Stimulated activated CD4-positive, alpha-beta T cell treated with anti-CD3 and anti-CD28 coated beads, TNF-alpha, amount 100 ng/mL, for 48 hours (primary cell): ENCODE results near the gene TYW3.
"Not testable (repeated sequence)": the region's sequence is repeated elsewhere in the genome, so short reads cannot be mapped to it uniquely, and the experiment has no call there.

Experiments
- DNase-seq, 3 donors: peaks; one replicate each; pipeline ENCODE4 v3.0.0-alpha.2; 2020; ENCODE audit warnings: low read depth in 3 of 3

TYW3 gene

GRCh38 chr1:74731399-74732052 lies 1.4 kb upstream of the TYW3 start:
- DNase-seq = no peak

DNA sequence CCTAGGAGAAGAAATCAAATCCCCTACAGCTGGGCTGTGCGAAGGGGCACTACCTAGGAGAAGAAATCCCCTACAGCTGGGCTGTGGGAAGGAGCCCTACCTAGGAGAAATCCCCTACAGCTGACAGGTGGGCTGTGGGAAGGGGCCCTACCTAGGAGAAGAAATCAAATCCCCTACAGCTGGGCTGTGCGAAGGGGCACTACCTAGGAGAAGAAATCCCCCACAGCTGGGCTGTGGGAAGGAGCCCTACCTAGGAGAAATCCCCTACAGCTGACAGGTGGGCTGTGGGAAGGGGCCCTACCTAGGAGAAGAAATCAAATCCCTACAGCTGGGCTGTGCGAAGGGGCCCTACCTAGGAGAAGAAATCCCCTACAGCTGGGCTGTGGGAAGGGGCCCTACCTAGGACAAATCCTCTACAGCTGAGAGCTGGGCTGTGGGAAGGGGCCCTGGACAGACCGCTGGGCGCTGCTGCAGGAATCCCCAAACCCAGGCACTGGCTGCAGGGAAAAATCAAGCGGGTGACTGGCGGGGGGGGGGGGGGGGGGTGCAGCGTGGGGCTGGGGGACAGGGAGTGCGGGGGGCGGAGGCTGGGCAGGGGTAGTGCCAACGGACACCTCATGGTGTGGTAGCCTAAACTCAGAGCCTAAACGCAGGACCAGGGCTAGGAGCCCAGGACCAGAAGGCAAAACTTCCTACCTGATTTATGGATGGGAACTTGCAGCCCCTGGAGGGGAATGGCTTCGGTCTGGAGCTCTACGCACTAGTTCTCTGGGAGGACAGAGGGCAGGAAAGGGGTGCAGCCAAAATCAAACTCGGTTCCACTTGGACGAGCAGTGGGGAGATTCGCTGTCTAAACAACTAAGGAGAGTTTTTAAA lies 643 bp upstream of the TYW3 start:
- DNase-seq = not testable (repeated sequence)

GRCh38 chr1:74733604-74734484 lies 892 bp downstream of the TYW3 start:
- peak in 1 of 3 donors; percentile 40 for DNase-seq

DNA sequence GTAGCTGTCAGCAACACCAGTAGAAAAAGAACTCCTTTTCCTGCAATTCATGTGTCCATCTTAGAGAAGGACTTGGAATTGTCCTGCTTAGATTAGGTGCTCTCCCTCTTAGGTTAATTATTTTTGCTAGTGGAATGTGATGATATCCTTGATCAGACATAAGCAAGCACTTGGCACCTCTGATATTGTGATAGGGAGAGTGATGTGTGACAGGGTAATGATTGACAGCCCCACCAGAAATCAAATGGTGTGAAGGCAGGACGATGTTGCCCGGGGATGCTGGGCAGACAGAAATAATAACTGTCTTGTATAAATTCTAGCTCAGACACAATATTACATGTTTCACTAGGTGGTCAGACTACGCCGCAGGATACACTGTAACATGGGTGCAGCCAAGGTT lies 4.4 kb downstream of the TYW3 start:
- DNase-seq = no peak

DNA sequence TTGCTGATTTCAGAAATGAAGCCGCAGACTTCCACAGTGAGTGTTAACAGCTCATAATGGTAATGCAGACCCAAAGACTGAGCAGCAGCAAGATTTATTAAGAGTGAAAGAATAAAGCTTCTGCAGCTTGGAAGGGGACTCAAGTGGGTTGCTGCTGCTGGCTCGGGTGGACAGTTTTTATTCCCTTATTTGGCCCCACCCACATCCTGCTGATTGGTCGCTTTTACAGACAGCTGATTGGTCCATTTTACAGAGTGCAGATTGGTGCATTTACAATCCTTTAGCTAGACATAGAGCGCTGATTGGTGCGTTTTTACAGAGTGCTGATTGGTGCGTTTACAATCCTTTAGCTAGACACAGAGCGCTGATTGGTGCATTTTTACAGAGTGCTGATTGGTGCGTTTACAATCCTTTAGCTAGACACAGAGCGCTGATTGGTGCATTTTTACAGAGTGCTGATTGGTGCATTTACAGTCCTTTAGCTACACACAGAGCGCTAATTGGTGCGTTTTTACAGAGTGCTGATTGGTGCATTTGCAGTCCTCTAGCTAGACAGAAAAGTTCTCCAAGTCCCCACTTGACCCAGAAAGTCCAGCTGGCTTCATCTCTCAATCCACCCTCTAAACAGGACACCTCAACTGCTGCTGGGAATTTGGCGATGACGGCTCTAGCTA lies 7.5 kb downstream of the TYW3 start:
- not testable (repeated sequence) for DNase-seq

DNA sequence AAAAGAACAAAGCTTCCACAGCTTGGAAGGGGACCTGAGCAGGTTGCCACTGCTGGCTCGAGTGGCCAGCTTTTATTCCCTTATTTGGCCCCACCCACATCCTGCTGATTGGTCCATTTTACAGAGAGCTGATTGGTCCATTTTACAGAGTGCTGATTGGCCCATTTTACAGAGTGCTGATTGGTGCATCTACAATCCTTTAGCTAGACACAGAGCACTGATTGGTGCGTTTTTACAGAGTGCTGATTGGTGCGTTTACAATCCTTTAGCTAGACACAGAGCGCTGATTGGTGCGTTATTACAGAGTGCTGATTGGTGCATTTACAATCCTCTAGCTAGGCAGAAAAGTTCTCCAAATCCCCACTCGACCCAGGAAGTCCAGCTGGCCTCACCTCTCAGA lies 12.3 kb downstream of the TYW3 start:
- not testable (repeated sequence) for DNase-seq

- DNase-seq = no peak
Observed at GRCh38 chr1:74748960-74749359, 16.0 kb downstream of the TYW3 start.

GRCh38 chr1:74753104-74753503 lies 20.2 kb downstream of the TYW3 start:
- DNase-seq = no peak

- no peak for DNase-seq
Observed at GRCh38 chr1:74755475-74755874, 22.5 kb downstream of the TYW3 start.

- not testable (repeated sequence) for DNase-seq
Observed at GRCh38 chr1:74756650-74757049, 23.7 kb downstream of the TYW3 start.

- no peak for DNase-seq
Observed at GRCh38 chr1:74763807-74764206, 30.9 kb downstream of the TYW3 start.

DNA sequence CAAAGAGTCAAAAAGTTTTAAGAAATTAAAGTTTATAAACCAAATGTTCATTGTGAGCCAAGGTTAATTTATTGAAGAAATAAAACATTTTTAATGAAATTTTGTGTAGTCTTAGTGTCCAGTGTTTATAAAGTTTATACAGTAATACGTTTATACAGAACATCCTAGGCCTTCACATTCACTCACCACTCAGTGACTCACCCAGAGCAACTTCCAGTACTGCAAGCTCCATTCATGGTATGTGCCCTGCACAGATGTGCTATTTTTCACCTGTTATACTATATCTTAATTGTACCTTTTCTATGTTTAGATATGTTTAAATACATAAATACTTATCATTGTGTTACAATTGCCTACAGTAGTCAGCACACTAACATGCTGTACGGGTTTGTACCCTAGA lies 33.6 kb downstream of the TYW3 start:
- no peak for DNase-seq

GRCh38 chr1:74767490-74767889 lies 34.5 kb downstream of the TYW3 start:
- DNase-seq = no peak

DNA sequence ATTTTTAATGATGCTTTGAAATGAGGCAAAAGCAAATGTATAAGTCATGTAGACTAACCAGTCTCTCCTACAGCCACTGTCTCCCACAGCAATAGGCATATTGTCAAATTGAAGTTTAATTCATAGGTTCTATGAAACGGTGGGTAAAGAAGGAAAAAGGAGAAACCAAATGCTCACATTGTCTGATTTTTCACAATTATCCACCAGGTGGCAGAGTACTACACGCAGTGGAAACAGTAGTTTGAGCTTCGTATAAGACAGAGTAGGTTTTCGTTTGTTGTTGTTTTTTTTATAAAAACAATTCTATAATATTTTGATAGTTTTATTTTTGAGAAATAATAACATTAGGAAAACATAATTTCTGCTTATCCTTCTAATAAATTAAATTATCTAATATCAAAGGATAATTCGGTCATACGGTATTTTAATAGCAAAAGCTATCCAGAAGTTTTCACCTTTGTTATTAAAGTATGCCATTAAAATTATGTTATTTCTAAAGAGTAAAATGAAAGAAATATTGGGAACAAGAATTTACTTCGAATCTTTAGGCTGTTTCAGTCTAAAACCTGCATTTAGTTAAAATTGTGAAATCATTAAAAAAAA lies 39.1 kb downstream of the TYW3 start:
- no peak for DNase-seq

DNA sequence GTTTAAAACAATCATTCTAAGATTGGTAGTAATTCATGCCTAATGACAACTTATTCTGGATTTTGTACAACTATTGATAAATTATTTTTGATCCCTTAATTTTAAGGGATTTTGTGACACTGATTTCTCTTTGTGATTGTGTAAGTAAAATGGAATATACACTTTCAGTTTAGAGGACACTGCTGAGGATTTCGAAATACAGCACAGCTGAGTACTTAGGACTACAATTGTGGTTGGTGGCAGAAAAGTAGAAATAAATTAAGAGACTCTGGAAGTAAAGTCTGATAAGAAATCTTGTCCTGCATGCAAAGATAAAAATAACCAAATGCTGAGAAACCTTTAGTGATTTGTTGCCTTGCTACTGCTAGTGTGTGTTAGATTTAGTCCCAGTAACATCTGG lies 40.0 kb downstream of the TYW3 start:
- no peak for DNase-seq

DNA sequence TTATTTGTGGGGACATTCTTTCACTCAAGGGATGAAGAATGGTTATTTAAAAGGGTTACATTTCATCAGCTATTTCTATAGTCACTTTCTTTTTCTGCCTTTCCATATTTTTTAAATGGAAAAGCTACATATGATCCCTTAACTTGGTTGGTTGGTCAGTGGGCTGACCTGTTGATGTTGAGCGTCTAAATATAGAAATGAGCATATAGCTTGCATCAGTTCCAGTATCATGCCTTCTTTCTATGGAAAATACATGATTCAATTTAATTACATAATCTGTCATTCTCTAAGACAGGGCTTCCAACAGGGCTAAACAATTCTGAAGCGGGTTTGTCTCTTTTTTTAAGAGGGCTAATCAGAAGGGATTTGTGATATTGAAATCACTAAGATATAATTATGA lies 40.6 kb downstream of the TYW3 start:
- no peak for DNase-seq

GRCh38 chr1:74775735-74776134 lies 42.8 kb downstream of the TYW3 start:
- no peak for DNase-seq

DNA sequence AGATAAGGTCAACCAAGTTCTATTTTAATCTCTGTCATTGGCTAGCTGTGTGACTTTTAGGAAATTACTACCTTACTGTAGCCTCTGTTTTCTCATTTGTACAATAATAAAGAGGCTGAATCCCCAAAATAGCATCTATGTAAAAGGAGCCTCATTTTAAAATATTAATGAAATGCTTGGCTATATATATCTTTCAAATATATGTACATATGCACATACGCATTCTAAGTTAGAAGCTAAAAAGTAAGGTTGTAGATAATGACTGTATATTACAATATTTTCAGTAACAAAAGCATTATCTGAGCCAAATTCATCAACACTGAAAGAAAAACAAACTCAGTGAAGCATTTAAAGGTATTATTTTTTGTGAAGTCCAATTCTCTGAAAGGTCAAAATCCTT lies 44.6 kb downstream of the TYW3 start:
- DNase-seq = no peak

GRCh38 chr1:74779750-74780149 lies 46.8 kb downstream of the TYW3 start:
- no peak for DNase-seq

- DNase-seq = no peak
Observed at GRCh38 chr1:74780594-74780993, 47.6 kb downstream of the TYW3 start.

DNA sequence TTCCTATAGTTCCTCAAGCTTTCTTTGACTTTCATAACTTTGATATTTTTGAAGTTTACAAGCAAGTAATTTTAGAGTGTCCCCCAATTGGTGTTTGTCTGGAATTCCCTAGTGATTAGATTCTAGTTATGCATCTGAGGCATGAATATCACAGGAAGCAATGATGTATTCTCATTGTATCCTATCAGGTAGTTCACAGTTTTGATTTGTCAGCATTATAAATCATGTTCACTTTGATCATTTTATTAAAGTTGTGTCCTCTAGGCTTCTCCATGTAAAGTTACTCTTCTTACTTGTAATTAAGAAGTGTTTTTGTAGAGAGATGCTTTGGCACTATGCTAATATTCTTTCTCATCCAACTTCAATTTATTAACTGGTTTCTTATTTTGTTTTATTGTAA lies 53.0 kb downstream of the TYW3 start:
- no peak for DNase-seq
